ENCODE results near the gene NUP188. TPM values are rescaled to one million over a fixed set of nuclear protein-coding genes. Genes with fewer than 3 reads are reported as not detected.

Gene NUP188
- total and polyA plus RNA-seq, 4 donors = 6.9 to 34.7 (median 19.2) TPM

- WGBS = 95% methylated on average over 10 of the region's 10 CpGs
- TF ChIP-seq ZBTB33 (IDR thresholded peaks at IDR 0.05) (no peak), MAX (IDR thresholded peaks at IDR 0.05) (no peak), FOXA1 (IDR thresholded peaks at IDR 0.05) (no peak), YY1 (IDR thresholded peaks at IDR 0.05) (no peak), EGR1 (IDR thresholded peaks at IDR 0.05; ENCODE audit: low read depth in 2 of 2) (no peak), HNF4A (conservative IDR thresholded peaks at IDR 0.05) (no peak), RAD21 (IDR thresholded peaks at IDR 0.05) (no peak)
- H3K27me3 ChIP-seq (ENCODE audit: control insufficient read depth in 4 of 4, insufficient read depth in 4 of 4, low read length in 3 of 4) = no peaks in the 10 kb centered on the region
- H3K4me1 ChIP-seq (ENCODE audit: control insufficient read depth in 4 of 4, insufficient read depth in 4 of 4, low read length in 3 of 4) = peaks cover 0 to 3% (median 0%) of the 10 kb centered on the region in 4 donors
- H3K36me3 ChIP-seq (ENCODE audit: control insufficient read depth in 4 of 4, insufficient read depth in 3 of 4, low read depth in 1 of 4, low read length in 3 of 4) = peaks cover 18 to 71% (median 42%) of the 10 kb centered on the region in 4 donors
- DNase-seq (ENCODE audit: low spot score) = no peak
- H3K9ac ChIP-seq (ENCODE audit: low read depth in 1 of 2, low read length in 2 of 2) = no peak overlapping the region
- H3K4me3 ChIP-seq (ENCODE audit: low read depth in 1 of 3, low read length in 3 of 3) = no peak overlapping the region
- H3K9me3 ChIP-seq (ENCODE audit: control insufficient read depth in 4 of 4, low read length in 3 of 4) = no peaks in the 10 kb centered on the region
- H3K27ac ChIP-seq (ENCODE audit: low read depth in 1 of 2, low read length in 2 of 2) = no peak overlapping the region
These were observed 54.2 kb downstream of the NUP188 start for GRCh38 chr9:129001504-129002325.

- 97% methylated on average over 9 of the region's 9 CpGs for WGBS
- Histone ChIP-seq H3K4me3 (ENCODE audit: low read depth in 1 of 3, low read length in 3 of 3) (no peak overlapping the region), H3K27ac (ENCODE audit: low read depth in 1 of 2, low read length in 2 of 2) (no peak overlapping the region), H3K36me3 (ENCODE audit: control insufficient read depth in 4 of 4, insufficient read depth in 3 of 4, low read depth in 1 of 4, low read length in 3 of 4) (peaks cover 18 to 61% (median 36%) of the 10 kb centered on the region in 4 donors), H3K9me3 (ENCODE audit: control insufficient read depth in 4 of 4, low read length in 3 of 4) (no peaks in the 10 kb centered on the region), H3K4me1 (ENCODE audit: control insufficient read depth in 4 of 4, insufficient read depth in 4 of 4, low read length in 3 of 4) (peaks cover 0 to 3% (median 0%) of the 10 kb centered on the region in 4 donors), H3K9ac (ENCODE audit: low read depth in 1 of 2, low read length in 2 of 2) (no peak overlapping the region), H3K27me3 (ENCODE audit: control insufficient read depth in 4 of 4, insufficient read depth in 4 of 4, low read length in 3 of 4) (no peaks in the 10 kb centered on the region)
- DNase-seq (ENCODE audit: low spot score) = no peak
- TF ChIP-seq FOXA1 (IDR thresholded peaks at IDR 0.05) (no peak), RXRA (IDR thresholded peaks at IDR 0.05) (no peak), EGR1 (IDR thresholded peaks at IDR 0.05; ENCODE audit: low read depth in 2 of 2) (no peak), TAF1 (conservative IDR thresholded peaks at IDR 0.05) (no peak), ZBTB33 (IDR thresholded peaks at IDR 0.05) (no peak), HNF4G (IDR thresholded peaks at IDR 0.05) (no peak), REST (IDR thresholded peaks at IDR 0.05) (no peak), NR2F2 (IDR thresholded peaks at IDR 0.05) (no peak), MAX (IDR thresholded peaks at IDR 0.05) (no peak), SP1 (IDR thresholded peaks at IDR 0.05) (no peak), GABPA (IDR thresholded peaks at IDR 0.05 in 1 of 2, conservative IDR thresholded peaks at IDR 0.05 in 1 of 2) (no peak), CTCF (IDR thresholded peaks at IDR 0.05; ENCODE audit: low read depth, low read length, missing input control) (no peak), JUND (IDR thresholded peaks at IDR 0.05) (no peak), RAD21 (IDR thresholded peaks at IDR 0.05) (no peak), FOXA2 (IDR thresholded peaks at IDR 0.05) (no peak), HNF4A (conservative IDR thresholded peaks at IDR 0.05) (no peak), ATF3 (IDR thresholded peaks at IDR 0.05) (no peak)
These were observed 55.5 kb downstream of the NUP188 start for GRCh38 chr9:129002992-129003391.

Measured in liver (tissue), 9 donors.